SH-SY5Y (cell line): Measurements from ENCODE around the gene NAAA.

ENCODE experiments used
- GATA2 ChIP-seq: IDR thresholded peaks from 2 replicates; pipeline ENCODE4 v1.6.1; 2011; ENCODE audit warnings: mild to moderate bottlenecking, low read depth, low read length
- GATA3 ChIP-seq: IDR thresholded peaks from 2 replicates; pipeline ENCODE4 v1.6.1; 2011; ENCODE audit warnings: low read depth, mild to moderate bottlenecking, low read length, moderate library complexity

- TF ChIP-seq GATA2 (no peak), GATA3 (no peak)
Measured at GRCh38 chr4:75973766-75974165, 33.0 kb upstream of the NAAA start.
